OCI-M2 (cell line): Measurements from ENCODE around the gene THY1.

ENCODE experiments used
- DNase-seq: peaks from one replicate; lab custom pipeline; 2025; ENCODE audit not compliant: unreplicated experiment; lab: John Stamatoyannopoulos, UW

The THY1 gene

DNA sequence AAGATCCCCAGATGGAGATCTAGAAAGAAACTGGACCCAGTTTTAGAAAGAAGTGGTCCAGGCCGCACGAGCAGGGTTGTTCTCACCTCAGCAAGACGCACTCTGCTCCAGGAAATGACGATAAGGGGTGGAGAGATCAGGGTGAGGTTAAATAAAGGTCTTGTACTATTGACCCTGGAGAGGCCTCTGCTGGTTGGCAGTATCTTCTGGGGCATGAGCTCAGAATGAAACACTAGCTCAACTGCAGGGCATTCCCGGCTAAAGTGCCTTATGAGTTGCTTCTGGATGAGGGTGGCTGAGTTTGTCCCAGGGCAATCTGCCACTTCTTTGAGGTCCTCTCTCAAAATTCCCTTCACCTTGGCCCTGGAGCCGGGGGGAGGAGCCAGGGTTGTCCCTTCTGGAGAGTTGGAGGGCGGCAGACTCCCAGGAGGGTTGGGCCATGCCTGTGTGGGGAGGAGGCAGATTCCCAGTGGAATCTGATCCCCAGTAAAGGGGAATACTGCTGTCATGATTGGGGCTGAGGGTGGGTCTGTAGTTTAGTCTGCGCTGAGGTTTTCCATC is 52.4 kb downstream of the THY1 start:
- no peak for DNase-seq

- no peak for DNase-seq
Measured at GRCh38 chr11:119369132-119369925, 53.6 kb downstream of the THY1 start.

- DNase-seq: no peak
Measured at GRCh38 chr11:119368121-119369034, 54.6 kb downstream of the THY1 start.

DNA sequence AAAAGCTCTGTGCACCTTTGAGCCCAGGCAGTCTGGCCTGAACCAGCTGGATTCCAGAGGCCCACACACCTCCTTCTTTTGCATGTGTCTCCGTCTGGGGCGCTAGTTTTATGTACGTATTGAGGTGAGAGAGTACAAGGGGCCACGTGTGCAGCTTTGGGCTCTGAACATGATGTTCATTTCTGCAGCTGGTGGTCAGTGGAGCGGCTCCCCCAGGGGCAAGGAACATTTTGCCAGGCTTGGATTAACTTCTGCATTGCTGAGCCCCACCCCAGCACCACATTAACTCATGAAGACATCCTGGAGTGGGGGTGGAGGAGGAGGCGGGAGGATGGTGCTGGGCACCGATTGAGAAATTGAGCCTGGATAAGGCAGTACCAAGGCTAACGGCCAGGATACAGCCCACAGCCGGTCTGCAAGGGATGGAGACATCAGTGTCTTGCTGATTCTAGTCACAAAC is 55.3 kb downstream of the THY1 start:
- no peak for DNase-seq
